Keratinocyte (primary cell): ENCODE results near the gene MAD1L1.
"Not testable (repeated sequence)": the region's sequence is repeated elsewhere in the genome, so short reads cannot be mapped to it uniquely, and the experiment has no call there.

Experiments used
- EZH2 ChIP-seq: IDR thresholded peaks from one replicate; pipeline ENCODE4 v1.6.1; 2012; ENCODE audit warnings: inconsistent platforms, mild to moderate bottlenecking, low read length, moderate library complexity
- TF ChIP-seq, protein P1 (sequence below), 3 experiments: IDR thresholded peaks in 1 of 3; conservative IDR thresholded peaks in 1 of 3; optimal IDR thresholded peaks in 1 of 3; 2 replicates in 2 of 3; 3 replicates in 1 of 3; pipeline versions ENCODE3 to v1.5.1; 2011; ENCODE audit warnings: low read length in 3 of 3, mild to moderate bottlenecking in 3 of 3, moderate library complexity in 2 of 3, control low read depth in 1 of 3, inconsistent platforms in 1 of 3; ENCODE audit not compliant: insufficient read depth in 2 of 3; ENCODE audit errors: extremely low read depth in 1 of 3

GRCh38 chr7:1831471-1831870, 401.3 kb downstream of the MAD1L1 start:
- TF ChIP-seq, protein P1, sequence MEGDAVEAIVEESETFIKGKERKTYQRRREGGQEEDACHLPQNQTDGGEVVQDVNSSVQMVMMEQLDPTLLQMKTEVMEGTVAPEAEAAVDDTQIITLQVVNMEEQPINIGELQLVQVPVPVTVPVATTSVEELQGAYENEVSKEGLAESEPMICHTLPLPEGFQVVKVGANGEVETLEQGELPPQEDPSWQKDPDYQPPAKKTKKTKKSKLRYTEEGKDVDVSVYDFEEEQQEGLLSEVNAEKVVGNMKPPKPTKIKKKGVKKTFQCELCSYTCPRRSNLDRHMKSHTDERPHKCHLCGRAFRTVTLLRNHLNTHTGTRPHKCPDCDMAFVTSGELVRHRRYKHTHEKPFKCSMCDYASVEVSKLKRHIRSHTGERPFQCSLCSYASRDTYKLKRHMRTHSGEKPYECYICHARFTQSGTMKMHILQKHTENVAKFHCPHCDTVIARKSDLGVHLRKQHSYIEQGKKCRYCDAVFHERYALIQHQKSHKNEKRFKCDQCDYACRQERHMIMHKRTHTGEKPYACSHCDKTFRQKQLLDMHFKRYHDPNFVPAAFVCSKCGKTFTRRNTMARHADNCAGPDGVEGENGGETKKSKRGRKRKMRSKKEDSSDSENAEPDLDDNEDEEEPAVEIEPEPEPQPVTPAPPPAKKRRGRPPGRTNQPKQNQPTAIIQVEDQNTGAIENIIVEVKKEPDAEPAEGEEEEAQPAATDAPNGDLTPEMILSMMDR (optimal IDR thresholded peaks at IDR 0.05 in 1 of 3, IDR thresholded peaks at IDR 0.05 in 1 of 3, conservative IDR thresholded peaks at IDR 0.05 in 1 of 3; ENCODE audit: extremely low read depth in 1 of 3, insufficient read depth in 2 of 3, low read length in 3 of 3) = not testable (repeated sequence)
- TF ChIP-seq EZH2 = not testable (repeated sequence)
